HG03520 (cell line): ENCODE measurements around the gene P2RY4.
"Not testable (repeated sequence)": the region's sequence is repeated elsewhere in the genome, so short reads cannot be mapped to it uniquely, and the experiment has no call there.

ENCODE experiments used
- ATAC-seq: cut with Tn5 transposase; IDR thresholded peaks from one replicate; pipeline ENCODE4 v1.9.1; 2021; ENCODE audit warnings: mild to moderate bottlenecking, moderate library complexity; ENCODE audit not compliant: unreplicated experiment

Gene P2RY4

GRCh38 chrX:70244881-70245280, 15.1 kb downstream of the P2RY4 start:
- no peak for ATAC-seq

GRCh38 chrX:70243601-70244000, 16.4 kb downstream of the P2RY4 start:
- ATAC-seq = not testable (repeated sequence)

DNA sequence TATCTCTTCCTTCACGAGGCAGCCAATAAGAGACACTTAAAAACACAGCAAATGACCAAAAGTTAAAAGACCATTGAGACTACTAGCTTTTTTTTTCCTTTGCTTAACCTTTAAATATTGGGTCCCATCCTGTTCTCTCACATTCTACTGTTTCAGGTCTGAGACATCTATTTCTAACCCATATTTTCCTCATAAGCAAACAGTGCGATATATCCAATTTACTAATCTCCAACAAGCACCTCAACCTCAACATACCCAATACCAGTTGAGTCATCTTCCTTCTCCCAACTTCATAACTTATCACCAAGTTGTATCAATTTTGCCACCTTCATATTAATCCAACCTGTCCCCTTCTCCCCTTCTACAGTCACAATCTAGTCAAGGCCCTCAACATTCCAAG, 18.5 kb downstream of the P2RY4 start:
- no peak for ATAC-seq

- no peak for ATAC-seq
Observed at GRCh38 chrX:70240751-70241150, 19.3 kb downstream of the P2RY4 start.

- ATAC-seq = no peak
Observed at GRCh38 chrX:70234355-70234754, 25.6 kb downstream of the P2RY4 start, which contains the start of gene AWAT1. TSS of gene AWAT1 (plus strand) at chrX:70234655. CDS start at chrX:70234696, 41 bp downstream.

- no peak for ATAC-seq
Observed at GRCh38 chrX:70231666-70232065, 28.3 kb downstream of the P2RY4 start.

DNA sequence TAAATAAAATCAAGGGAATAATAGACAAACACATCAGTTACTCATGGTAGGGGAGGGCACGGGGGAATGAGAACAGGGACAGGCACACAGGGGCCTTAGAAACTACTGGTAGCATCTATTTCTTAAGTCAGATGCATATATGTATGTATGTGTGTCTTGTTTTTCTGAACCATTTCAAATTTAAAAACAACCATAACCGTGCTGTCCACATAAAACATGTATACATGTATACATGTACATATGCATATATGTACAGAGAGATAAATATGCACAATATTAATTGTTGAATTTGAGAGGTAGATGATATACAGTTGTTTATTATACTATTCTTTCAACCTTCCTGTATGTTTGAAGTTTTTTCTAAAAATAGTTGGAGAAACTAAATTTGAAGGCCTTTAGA, 33.3 kb downstream of the P2RY4 start:
- ATAC-seq = no peak

GRCh38 chrX:70226048-70226447, 34.0 kb downstream of the P2RY4 start:
- ATAC-seq = no peak

GRCh38 chrX:70219938-70220764, 39.9 kb downstream of the P2RY4 start:
- no peak for ATAC-seq

- ATAC-seq = not testable (repeated sequence)
Observed at GRCh38 chrX:70209570-70209969, 50.4 kb downstream of the P2RY4 start.

- no peak for ATAC-seq
Observed at GRCh38 chrX:70208479-70208878, 51.5 kb downstream of the P2RY4 start.
